Mesodermal cell (in vitro differentiated cells): ENCODE measurements around the gene IFNL2.

ENCODE experiments used
- H3K27ac ChIP-seq: 2 replicates; pipeline ENCODE4 v1.7.0; 2013; ENCODE audit warnings: mild to moderate bottlenecking, low read depth, low read length, moderate library complexity; ENCODE audit not compliant: severe bottlenecking
- H3K36me3 ChIP-seq: 2 replicates; pipeline ENCODE4 v1.7.1; 2013; ENCODE audit warnings: mild to moderate bottlenecking, low read length, moderate library complexity; ENCODE audit not compliant: control insufficient read depth, insufficient read depth
- H3K4me1 ChIP-seq: one replicate; pipeline ENCODE4 v1.7.1; 2013; ENCODE audit warnings: mild to moderate bottlenecking, low read length; ENCODE audit not compliant: insufficient read depth, control insufficient read depth, poor library complexity, severe bottlenecking
- H3K4me3 ChIP-seq: 2 replicates; pipeline ENCODE4 v1.7.0; 2013; ENCODE audit warnings: low read length, control low read depth, mild to moderate bottlenecking; ENCODE audit not compliant: insufficient read depth, poor library complexity, severe bottlenecking; ENCODE audit errors: extremely low read depth
- H3K9me3 ChIP-seq: 2 replicates; pipeline ENCODE4 v1.7.1; 2013; ENCODE audit warnings: mild to moderate bottlenecking, low read length, moderate library complexity; ENCODE audit not compliant: control insufficient read depth
- WGBS, 2 experiments: methylation state at CpG; one replicate each; pipeline ENCODE4 v1.1.5; 2013; ENCODE audit warnings: missing lambda C conversion rate in 2 of 2; ENCODE audit not compliant: insufficient coverage in 2 of 2; 5-methylcytosine and 5-hydroxymethylcytosine counted together

Gene IFNL2

DNA sequence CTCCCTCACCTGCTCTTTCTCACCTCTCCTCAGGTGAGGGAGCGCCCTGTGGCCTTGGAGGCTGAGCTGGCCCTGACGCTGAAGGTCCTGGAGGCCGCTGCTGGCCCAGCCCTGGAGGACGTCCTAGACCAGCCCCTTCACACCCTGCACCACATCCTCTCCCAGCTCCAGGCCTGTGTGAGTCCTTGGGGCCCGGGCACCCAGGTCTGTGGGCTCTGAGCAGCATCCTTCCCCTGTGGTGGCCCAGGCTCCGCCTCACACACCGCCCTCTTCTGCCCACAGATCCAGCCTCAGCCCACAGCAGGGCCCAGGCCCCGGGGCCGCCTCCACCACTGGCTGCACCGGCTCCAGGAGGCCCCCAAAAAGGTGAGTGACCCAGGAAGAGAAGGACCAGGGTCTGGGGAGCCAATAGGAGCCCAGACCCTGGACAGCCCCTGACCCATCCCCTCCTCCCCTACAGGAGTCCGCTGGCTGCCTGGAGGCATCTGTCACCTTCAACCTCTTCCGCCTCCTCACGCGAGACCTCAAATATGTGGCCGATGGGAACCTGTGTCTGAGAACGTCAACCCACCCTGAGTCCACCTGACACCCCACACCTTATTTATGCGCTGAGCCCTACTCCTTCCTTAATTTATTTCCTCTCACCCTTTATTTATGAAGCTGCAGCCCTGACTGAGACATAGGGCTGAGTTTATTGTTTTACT lies 29.9 kb downstream of the IFNL2 start:
- H3K4me1 ChIP-seq, result no peaks in the 10 kb centered on the region
- 81 to 87% methylated on average over 10 to 14 of the region's 17 CpGs for WGBS, 2 experiments
- H3K4me3 ChIP-seq, result no peak overlapping the region
- H3K9me3 ChIP-seq, result no peaks in the 10 kb centered on the region
- H3K36me3 ChIP-seq, result no peaks in the 10 kb centered on the region
- no peak overlapping the region for H3K27ac ChIP-seq

DNA sequence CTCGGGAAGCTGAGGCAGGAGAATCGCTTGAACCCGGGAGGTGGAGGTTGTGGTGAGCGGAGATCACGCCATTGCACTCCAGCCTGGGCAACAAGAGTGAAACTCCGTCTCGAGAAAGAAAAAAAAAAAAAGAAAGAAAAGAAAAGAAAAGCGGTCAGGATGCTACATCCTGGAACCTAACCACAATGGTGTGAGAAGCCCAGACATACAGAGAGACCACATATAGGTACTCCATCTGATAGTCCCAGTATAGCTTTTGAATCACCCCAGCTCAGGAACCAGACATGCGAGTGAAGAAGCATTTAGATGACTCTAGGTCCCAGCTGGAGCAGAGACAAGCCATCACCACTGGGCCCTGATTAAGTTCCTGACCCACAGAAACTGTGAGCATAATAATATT lies 31.2 kb downstream of the IFNL2 start:
- H3K27ac ChIP-seq, result no peak overlapping the region
- 94 to 97% methylated on average over 6 of the region's 9 CpGs for WGBS, 2 experiments
- H3K9me3 ChIP-seq, result no peaks in the 10 kb centered on the region
- peaks cover 13% of the 10 kb centered on the region for H3K4me1 ChIP-seq
- no peaks in the 10 kb centered on the region for H3K36me3 ChIP-seq
- H3K4me3 ChIP-seq, result no peak overlapping the region

DNA sequence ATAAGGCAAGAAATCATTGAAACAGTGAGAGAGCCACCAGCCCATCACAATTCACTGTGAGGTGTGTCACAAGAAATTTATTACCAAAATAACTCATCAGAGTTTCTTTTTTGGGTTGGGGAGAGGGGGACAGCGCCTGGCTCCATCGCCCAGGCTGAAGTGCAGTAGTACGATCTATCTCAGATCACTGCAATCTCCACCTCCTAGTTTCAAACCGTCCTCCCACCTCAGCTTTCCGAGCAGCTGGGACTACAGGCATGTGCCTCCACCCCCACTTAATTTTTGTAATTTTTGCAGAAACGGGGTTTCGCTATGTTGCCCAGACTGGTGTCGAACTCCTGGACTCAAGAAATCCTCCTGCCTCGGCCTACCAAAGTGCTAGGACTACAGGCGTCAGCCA lies 31.6 kb downstream of the IFNL2 start:
- Histone ChIP-seq H3K27ac (no peak overlapping the region), H3K36me3 (no peaks in the 10 kb centered on the region), H3K4me3 (no peak overlapping the region), H3K9me3 (no peaks in the 10 kb centered on the region), H3K4me1 (peaks cover 13% of the 10 kb centered on the region)
- 85 to 89% methylated on average over 8 of the region's 10 CpGs for WGBS, 2 experiments

DNA sequence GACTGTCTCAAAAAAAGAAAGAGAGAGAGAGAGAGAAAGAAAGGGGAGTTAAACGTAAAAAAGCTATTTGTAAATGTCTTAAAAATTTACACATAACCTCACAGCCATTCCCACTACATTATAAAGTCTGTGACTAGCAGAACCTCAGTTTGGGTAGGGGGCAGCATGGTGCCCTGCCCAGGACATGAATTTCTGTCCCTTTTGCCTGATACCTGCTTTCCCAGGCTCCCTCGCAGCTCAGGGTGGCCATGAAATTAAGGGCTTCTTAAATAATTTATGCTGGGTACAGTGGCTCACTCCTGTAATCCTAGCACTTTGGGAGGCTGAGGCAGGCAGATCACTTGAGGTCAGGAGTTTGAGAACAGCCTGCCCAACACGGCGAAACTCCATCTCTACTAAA lies 32.8 kb downstream of the IFNL2 start:
- Histone ChIP-seq H3K9me3 (no peaks in the 10 kb centered on the region), H3K27ac (no peak overlapping the region), H3K4me1 (peaks cover 23% of the 10 kb centered on the region), H3K4me3 (no peak overlapping the region), H3K36me3 (no peaks in the 10 kb centered on the region)
- 93 to 100% methylated on average over 2 to 3 of the region's 4 CpGs for WGBS, 2 experiments

DNA sequence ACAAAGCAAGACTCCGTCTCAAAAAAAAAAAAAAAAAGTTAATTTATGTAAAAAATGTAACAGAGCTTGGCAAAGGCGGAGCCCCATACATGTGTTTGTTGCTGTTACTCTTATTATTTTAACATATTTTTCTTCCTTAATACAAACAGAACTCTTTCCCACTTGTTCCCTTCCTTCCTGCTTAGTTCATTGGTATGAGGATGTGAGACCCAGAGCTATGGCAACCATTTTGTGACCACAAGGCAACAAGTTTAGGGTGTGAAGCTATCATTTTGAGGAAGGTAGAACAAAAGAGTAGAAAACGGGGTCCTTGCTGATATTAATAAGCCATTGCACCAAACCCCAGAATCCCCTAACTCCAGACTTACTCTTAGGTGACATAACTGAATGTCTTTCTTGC lies 33.4 kb downstream of the IFNL2 start:
- no peaks in the 10 kb centered on the region for H3K9me3 ChIP-seq
- H3K4me3 ChIP-seq, result no peak overlapping the region
- WGBS, 2 experiments, result no CpG with 5 or more reads among the region's 3 CpGs
- no peak overlapping the region for H3K27ac ChIP-seq
- H3K36me3 ChIP-seq, result no peaks in the 10 kb centered on the region
- H3K4me1 ChIP-seq, result peaks cover 27% of the 10 kb centered on the region

DNA sequence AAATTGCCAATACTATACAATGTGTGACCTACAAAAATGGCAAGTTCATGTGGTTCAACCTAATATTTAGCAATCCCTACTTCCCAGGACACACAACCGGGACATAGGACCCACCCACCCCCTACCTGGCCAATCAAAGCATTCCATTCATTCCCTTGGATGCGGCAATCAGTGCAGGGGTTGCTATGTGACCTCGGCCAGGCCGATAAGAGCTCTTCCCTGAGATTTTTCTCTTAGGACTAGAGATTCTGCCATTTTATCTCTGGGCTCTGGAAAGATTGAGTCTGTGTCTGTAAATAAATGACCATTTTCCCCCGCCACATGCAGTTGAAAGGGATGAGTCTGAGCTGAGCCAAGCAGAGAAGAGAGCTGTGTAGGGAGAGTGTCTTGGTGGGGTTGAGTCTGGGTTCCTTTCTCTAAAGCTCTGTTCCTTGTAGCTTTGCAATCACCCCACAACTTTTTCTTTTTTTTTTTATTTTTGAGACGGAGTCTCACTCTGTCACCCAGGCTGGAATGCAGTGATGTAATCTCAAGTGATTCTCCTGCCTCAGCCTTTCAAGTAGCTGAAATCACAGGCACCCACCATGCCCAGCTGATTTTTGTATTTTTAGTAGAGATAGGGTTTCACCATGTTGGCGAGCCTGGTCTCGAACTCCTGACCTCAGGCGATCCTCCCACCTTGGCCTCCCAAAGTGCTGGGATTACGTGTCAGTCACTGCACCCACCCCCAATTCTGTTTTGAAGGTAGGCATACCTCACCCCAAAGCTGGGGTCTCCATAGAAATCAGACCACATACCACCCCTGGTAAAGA lies 35.4 kb downstream of the IFNL2 start:
- Histone ChIP-seq H3K9me3 (no peaks in the 10 kb centered on the region), H3K4me1 (peaks cover 33% of the 10 kb centered on the region), H3K4me3 (no peak overlapping the region), H3K27ac (peak overlapping the region; percentile 67), H3K36me3 (no peaks in the 10 kb centered on the region)
- whole genome bisulfite sequencing, 2 experiments, result 34 to 56% methylated on average over 5 to 7 of the region's 10 CpGs

DNA sequence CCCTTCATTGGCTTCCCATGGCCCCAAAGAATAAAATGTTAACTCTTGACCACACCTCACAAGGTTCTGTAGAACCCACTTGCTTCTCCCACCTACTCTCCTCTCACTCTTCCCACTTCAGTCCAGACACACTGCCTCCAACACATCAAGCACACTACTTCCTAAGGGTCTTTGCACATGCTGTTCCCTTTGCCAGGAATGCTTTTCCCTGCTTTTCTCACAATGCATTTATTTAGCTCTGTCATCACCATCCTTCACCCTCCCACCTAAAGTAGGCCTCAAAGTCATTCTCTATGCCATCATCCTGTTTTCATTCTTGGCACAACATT lies 36.0 kb downstream of the IFNL2 start:
- Histone ChIP-seq H3K4me3 (no peak overlapping the region), H3K36me3 (no peaks in the 10 kb centered on the region), H3K27ac (peak overlapping the region; percentile 36), H3K9me3 (no peaks in the 10 kb centered on the region), H3K4me1 (peaks cover 33% of the 10 kb centered on the region)

DNA sequence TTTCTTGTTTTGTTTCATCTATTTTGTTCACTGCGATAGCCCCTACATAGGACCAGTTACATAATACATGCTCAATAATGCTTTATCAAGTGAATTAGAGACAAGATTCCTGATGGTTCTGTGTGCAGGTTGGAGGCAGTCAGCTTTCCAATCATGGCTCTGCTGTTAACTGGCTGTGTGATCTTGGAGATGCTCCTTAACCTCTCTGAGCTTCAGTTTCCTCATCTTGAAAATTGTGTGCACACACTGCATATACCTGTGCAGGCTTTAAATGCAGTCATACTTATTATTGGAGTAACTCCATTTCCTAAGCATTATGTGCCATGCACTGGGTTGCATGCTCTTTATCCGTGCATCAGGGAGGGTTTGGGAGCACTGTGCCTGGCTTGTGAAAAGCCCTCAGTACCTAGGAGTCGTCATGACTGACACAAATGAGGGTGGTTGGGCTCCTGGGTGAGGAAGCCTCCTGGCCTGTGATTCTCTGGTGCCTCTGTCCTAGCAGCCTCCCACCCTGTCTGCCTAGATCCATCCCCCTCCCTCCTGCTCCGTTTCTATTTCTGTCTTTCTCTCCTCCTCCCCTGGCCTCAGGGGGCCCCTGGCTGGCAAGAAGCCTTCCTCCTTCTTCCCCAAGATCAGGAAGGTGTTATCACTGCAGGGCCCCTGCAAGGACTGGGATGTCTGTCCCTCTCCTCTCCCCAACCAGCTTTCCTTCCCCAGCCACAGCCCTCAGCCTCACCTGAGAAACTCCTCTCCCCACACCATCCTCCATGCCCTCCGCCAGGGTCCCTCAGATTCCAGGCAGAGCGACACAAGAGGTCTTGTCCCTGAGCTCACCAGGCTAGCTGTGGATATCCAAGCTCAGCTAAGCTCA lies 36.7 kb downstream of the IFNL2 start:
- Histone ChIP-seq H3K4me3 (no peak overlapping the region), H3K27ac (no peak overlapping the region), H3K36me3 (no peaks in the 10 kb centered on the region), H3K4me1 (peaks cover 33% of the 10 kb centered on the region), H3K9me3 (no peaks in the 10 kb centered on the region)
- WGBS, 2 experiments, result 27 to 38% methylated on average over 3 to 5 of the region's 6 CpGs

DNA sequence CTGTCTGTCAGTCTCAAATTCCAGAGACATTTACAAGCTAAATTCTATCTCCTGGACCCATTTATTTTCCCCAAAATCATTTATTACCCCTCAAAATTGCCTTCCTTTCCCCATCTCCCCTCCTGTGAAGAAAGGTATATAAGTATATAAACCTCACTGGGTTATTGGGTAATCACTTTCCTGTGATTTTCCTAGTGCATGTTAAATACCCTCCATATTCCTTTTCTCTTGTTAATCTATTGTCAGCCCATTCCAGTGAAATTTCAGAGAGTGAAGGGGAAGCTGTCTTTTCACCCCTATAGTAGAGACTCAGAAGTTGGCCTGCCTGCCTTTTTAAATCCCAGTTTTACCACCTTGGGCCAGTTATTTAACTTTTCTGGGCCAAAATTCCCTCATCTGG lies 37.9 kb downstream of the IFNL2 start:
- peaks cover 33% of the 10 kb centered on the region for H3K4me1 ChIP-seq

DNA sequence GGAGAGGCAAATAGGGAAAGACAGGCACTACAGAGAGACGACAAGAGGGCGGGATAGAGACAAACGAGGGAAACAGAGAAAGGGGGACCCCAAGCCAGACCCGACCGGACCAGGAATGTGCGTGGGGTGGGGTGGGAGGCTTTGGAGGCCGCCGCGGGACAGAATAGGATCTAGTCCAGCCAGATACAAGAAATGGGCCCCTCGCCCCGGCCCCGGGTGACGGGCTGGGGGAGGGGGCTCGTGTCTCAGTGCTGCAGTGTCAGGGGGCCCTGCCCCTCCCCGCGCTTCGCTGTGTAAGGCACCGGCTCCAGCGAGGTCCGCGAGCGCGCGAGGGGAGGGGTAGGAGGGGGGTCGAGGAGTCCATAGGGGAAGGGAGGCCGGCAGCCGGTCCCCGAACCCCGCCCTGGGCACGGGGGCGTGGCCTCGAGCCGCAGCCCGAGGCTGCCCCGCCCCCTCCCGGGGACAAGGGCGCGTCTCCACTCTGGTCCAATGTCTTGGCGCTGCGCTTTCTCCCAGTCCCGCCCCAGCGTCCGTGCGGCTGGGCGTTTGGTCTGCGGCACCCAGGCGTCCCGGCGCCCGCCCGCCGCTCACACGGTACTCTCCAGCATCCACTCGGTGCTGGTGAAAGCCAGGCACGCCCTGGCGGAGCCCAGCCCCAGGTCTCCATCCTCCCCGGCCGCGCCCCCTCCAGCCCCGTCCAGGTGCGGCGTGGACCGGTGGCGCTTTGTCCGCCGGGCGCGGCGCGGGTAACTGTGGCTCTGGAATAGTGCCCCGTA lies 39.0 kb downstream of the IFNL2 start:
- Histone ChIP-seq H3K36me3 (no peaks in the 10 kb centered on the region), H3K4me3 (peak overlapping the region; percentile 44), H3K27ac (no peak overlapping the region), H3K4me1 (peaks cover 33% of the 10 kb centered on the region), H3K9me3 (no peaks in the 10 kb centered on the region)
- WGBS, 2 experiments, result 3 to 4% methylated on average over 60 to 63 of the region's 71 CpGs

More for the DNA sequence above, 37.9 kb downstream of the IFNL2 start:
- no peaks in the 10 kb centered on the region for H3K9me3 ChIP-seq
- no peak overlapping the region for H3K27ac ChIP-seq
- no peak overlapping the region for H3K4me3 ChIP-seq
- no peaks in the 10 kb centered on the region for H3K36me3 ChIP-seq
